GM12878 (cell line): ENCODE results near the gene NEK7. TPM values are rescaled to one million over a fixed set of nuclear protein-coding genes. Genes with fewer than 3 reads are reported as not detected.

Experiments used
- ATAC-seq: fragments of 200-7000 bp; cut with Tn5 transposase; 3 replicates; pipeline ENCODE4 v1.9.1; 2020; ENCODE audit warnings: mild to moderate bottlenecking, moderate library complexity
- BruUV-seq: library from RNA; stranded (reverse); fragments of 400-500 nt; replicated peaks from 2 replicates; lab custom pipeline; 2021; lab: Mats Ljungman, UMichigan
- CTCF ChIA-PET: fragments of 300-600 bp; sonication (Branson Sonifier 250); formaldehyde crosslinking; extraction: SDS; loops from one replicate; lab custom pipeline; 2021; ENCODE audit warnings: inconsistent platforms; lab: Yijun Ruan, JAX
- POLR2A ChIA-PET: fragments of 350-600 bp; formaldehyde crosslinking; extraction: SDS; loops from one replicate; lab custom pipeline; 2021; ENCODE audit warnings: inconsistent platforms; lab: Charles Lee
- RAD21 ChIA-PET: fragments of 300-600 bp; sonication (Branson Sonifier 250); formaldehyde crosslinking; loops from one replicate; lab custom pipeline; 2023; ENCODE audit warnings: antibody characterized with exemption; ENCODE audit not compliant: unreplicated experiment; lab: Charles Lee
- SMC1A ChIA-PET: fragments of 300-600 bp; sonication (Branson Sonifier 250); formaldehyde crosslinking; loops from one replicate; lab custom pipeline; 2023; ENCODE audit not compliant: unreplicated experiment, uncharacterized antibody; lab: Charles Lee
- DNase-seq: peaks from one replicate; pipeline ENCODE4 v3.0.0-alpha.2; 2011; ENCODE audit warnings: low read depth, low spot score
- FAIRE-seq: peaks from 3 replicates; lab custom pipeline; 2011; peaks lifted over from hg19 to GRCh38; lab: Jason Lieb, UNC
- H2AFZ ChIP-seq: 2 replicates; pipeline ENCODE4 v1.6.0; 2011; ENCODE audit warnings: low read depth, low read length, control low read depth; ENCODE audit not compliant: control insufficient read depth
- H3K27ac ChIP-seq: 2 replicates; pipeline ENCODE4 v1.5.1; 2011; ENCODE audit warnings: control low read depth; ENCODE audit not compliant: control insufficient read depth, insufficient read depth
- H3K27me3 ChIP-seq, 2 experiments: replicated peaks in 1 of 2; 2 replicates each; pipeline versions ENCODE4 v1.6.0 to v1.6.1; 2011; ENCODE audit warnings: low read length in 1 of 2; ENCODE audit not compliant: control insufficient read depth in 2 of 2, insufficient read depth in 2 of 2
- H3K36me3 ChIP-seq, 2 experiments: 2 replicates each; pipeline ENCODE4 v1.5.1; 2011; ENCODE audit warnings: low read length in 1 of 2; ENCODE audit not compliant: control insufficient read depth in 2 of 2, insufficient read depth in 2 of 2
- H3K4me1 ChIP-seq: 2 replicates; pipeline ENCODE4 v1.6.1; 2011; ENCODE audit warnings: mild to moderate bottlenecking, low read length, moderate library complexity, mixed read lengths; ENCODE audit not compliant: control insufficient read depth, insufficient read depth
- H3K4me2 ChIP-seq: 2 replicates; pipeline ENCODE4 v1.6.0; 2011; ENCODE audit warnings: control low read depth; ENCODE audit not compliant: control insufficient read depth, insufficient read depth
- H3K4me3 ChIP-seq: fragments of 200-600 bp; sonication (generic); 2 replicates; pipeline ENCODE4 v1.5.1; 2016
- H3K79me2 ChIP-seq: 2 replicates; pipeline ENCODE4 v1.6.0; 2011; ENCODE audit warnings: low read length; ENCODE audit not compliant: control insufficient read depth, insufficient read depth
- H3K9ac ChIP-seq: 2 replicates; pipeline ENCODE4 v1.8.0; 2011; ENCODE audit warnings: low read length, control low read depth, mixed read lengths; ENCODE audit not compliant: control insufficient read depth, insufficient read depth
- H3K9me3 ChIP-seq: replicated peaks from 3 replicates; pipeline ENCODE4 v1.5.1; 2011; ENCODE audit warnings: mild to moderate bottlenecking, low read length; ENCODE audit not compliant: control insufficient read depth, insufficient read depth
- H4K20me1 ChIP-seq: 2 replicates; pipeline ENCODE4 v1.6.0; 2011; ENCODE audit not compliant: control insufficient read depth, insufficient read depth
- BRCA1 ChIP-seq: IDR thresholded peaks from 2 replicates; pipeline ENCODE4 v1.6.1; 2011; ENCODE audit warnings: low read depth, low read length, improper control_type of control experiment
- CREM ChIP-seq: IDR thresholded peaks from 2 replicates; pipeline ENCODE4 v1.6.1; 2014; ENCODE audit warnings: antibody characterized with exemption, low read depth
- FOXK2 ChIP-seq: fragments of 450-650 bp; IDR thresholded peaks from 2 replicates; pipeline ENCODE4 v1.6.1; 2017; ENCODE audit warnings: mild to moderate bottlenecking, moderate library complexity
- HCFC1 ChIP-seq: fragments of 150-350 bp; IDR thresholded peaks from 2 replicates; pipeline ENCODE4 v1.6.1; 2014; ENCODE audit warnings: low read length
- IKZF1 ChIP-seq: fragments of 450-650 bp; conservative IDR thresholded peaks from 2 replicates; pipeline ENCODE4 v1.6.1; 2017; ENCODE audit warnings: antibody characterized with exemption, mild to moderate bottlenecking
- LARP7 ChIP-seq: fragments of 450-650 bp; IDR thresholded peaks from 2 replicates; pipeline ENCODE4 v1.6.1; 2017; ENCODE audit warnings: mild to moderate bottlenecking
- MEF2A ChIP-seq: IDR thresholded peaks from 2 replicates; pipeline ENCODE4 v1.6.1; 2011; ENCODE audit warnings: low read depth, mild to moderate bottlenecking, low read length, moderate library complexity; ENCODE audit not compliant: insufficient read depth
- RUNX3 ChIP-seq: IDR thresholded peaks from 2 replicates; pipeline ENCODE4 v1.6.1; 2012; ENCODE audit warnings: low read length, inconsistent platforms
- STAT3 ChIP-seq: IDR thresholded peaks from 2 replicates; pipeline ENCODE4 v1.6.1; 2011; ENCODE audit warnings: low read depth, low read length, improper control_type of control experiment
- TARDBP ChIP-seq: IDR thresholded peaks from 2 replicates; pipeline ENCODE4 v1.6.1; 2016; ENCODE audit warnings: borderline replicate concordance
- TCF12 ChIP-seq: IDR thresholded peaks from 2 replicates; pipeline ENCODE4 v1.6.1; 2011; ENCODE audit warnings: low read depth, mild to moderate bottlenecking, low read length
- TCF3 ChIP-seq: IDR thresholded peaks from 2 replicates; pipeline ENCODE4 v1.6.1; 2012; ENCODE audit warnings: low read depth, mild to moderate bottlenecking, low read length, borderline replicate concordance; ENCODE audit not compliant: insufficient read depth
- ZNF622 ChIP-seq: fragments of 450-650 bp; IDR thresholded peaks from 2 replicates; pipeline ENCODE4 v1.6.1; 2017; ENCODE audit warnings: mild to moderate bottlenecking, inconsistent platforms
- ZSCAN29 ChIP-seq: fragments of 450-650 bp; IDR thresholded peaks from 2 replicates; pipeline ENCODE4 v1.6.1; 2017; ENCODE audit warnings: mild to moderate bottlenecking, moderate library complexity
- WGBS: methylation state at CpG from one replicate; pipeline ENCODE4 v1.1.6; 2016; ENCODE audit warnings: low lambda C conversion rate; ENCODE audit not compliant: insufficient replicate concordance, insufficient coverage; ENCODE audit errors: missing lambda C conversion rate; 5-methylcytosine and 5-hydroxymethylcytosine counted together
- in situ Hi-C: fragments of 300-500 bp; cut with MboI; formaldehyde crosslinking; loops from 9 replicates; pipeline ENCODE4 v1.14.3; 2018; ENCODE audit warnings: mixed read lengths
- intact Hi-C: fragments of 100-400 bp; cut with micrococcal nuclease; formaldehyde crosslinking; loops from one replicate; pipeline ENCODE4 v1.14.2; 2022; ENCODE audit not compliant: unreplicated experiment
- polyA plus RNA-seq, 11 experiments: library from polyadenylated mRNA; depleted of rRNA in 4 of 11; unstranded in 6 of 11; stranded (reverse) in 5 of 11; fragments of >200 nt; fragmentation: Nextera tagmentation in 4 of 11; fragmentation: Illumina TruSeq in 1 of 11; extraction: Ambion mirVana in 4 of 11; extraction: Trizol in 1 of 11; gene quantifications; 1 replicate in 1 of 11; 2 replicates in 10 of 11; pipeline versions ENCODE4 v1.2.1 to v1.2.3, GENCODE V29; 2011 to 2016; ENCODE audit warnings: inconsistent platforms in 2 of 11, missing spikeins in 2 of 11, low read depth in 1 of 11
- total RNA-seq, 4 experiments: library from RNA; depleted of rRNA in 3 of 4; stranded (reverse); fragments of >200 nt in 3 of 4; fragmentation: Illumina TruSeq in 1 of 4; extraction: Trizol in 1 of 4; gene quantifications; 2 replicates each; pipeline versions ENCODE4 v1.2.1 to v1.2.3, GENCODE V29; 2013 to 2021
- TF ChIP-seq, protein P1 (sequence below): IDR thresholded peaks from 2 replicates; pipeline ENCODE4 v1.6.1; 2012; ENCODE audit warnings: low read depth, low read length, improper control_type of control experiment
- TF ChIP-seq, protein P2 (sequence below): fragments of 450-650 bp; IDR thresholded peaks from 2 replicates; pipeline ENCODE4 v1.6.1; 2017; ENCODE audit warnings: mild to moderate bottlenecking, low read depth, inconsistent platforms; ENCODE audit not compliant: poor library complexity, severe bottlenecking
- TF ChIP-seq, protein P3 (sequence below): IDR thresholded peaks from 2 replicates; pipeline ENCODE4 v1.6.1; 2011; ENCODE audit warnings: low read depth, low read length, improper control_type of control experiment, borderline replicate concordance

The NEK7 gene
- total and polyA plus RNA-seq, 10 of the 15 experiments (the other 5 are each of a cell fraction or from before 2014, with no cell fraction given) = 9.4 to 77.7 (median 24.0) TPM

DNA sequence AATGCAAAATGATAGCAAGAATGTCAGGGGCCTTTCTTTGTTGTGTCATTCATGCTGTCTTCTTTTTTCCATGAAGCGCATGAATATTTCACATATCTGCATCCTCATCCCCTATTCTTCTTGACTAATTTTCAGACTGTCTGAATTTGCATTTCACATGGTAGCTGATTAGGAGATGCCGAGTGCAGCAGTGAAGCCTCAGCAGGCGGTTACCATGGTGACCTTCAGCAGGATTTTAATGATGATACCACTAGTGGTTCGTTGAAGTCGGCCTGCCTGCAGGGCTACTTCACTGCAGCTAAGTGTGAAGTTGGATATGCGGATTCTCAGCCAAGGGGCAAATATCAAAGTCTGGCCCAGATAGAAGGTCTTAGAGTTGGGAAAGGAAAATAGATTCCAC lies 141.8 kb downstream of the NEK7 start (continued):
- no peak for TF ChIP-seq ZSCAN29
- TF ChIP-seq, all 136 proteins: peak for 0

DNA sequence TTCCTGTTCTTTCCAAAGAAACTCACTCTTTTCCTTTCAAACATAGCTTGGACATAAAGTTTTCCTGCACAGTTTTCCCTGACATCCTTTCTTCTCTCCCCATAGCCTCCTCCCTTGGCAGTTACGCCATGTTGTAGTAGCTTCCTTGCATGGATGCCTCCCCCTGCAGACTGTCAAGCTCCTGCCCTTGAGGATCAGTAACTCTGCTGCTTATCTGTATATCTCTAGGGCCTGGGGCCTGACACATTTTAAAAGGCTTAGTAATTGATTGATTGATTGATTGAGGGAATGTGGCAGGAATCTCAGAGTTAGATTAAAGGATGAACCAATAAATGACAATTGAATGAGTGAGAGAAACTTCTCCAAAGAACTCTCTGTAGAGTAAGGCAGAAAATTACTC lies 143.7 kb downstream of the NEK7 start:
- POLR2A ChIA-PET = no interaction called here
- H2AFZ ChIP-seq = no peak overlapping the region
- CTCF ChIA-PET = interaction anchor here (0.8 kb wide), 1 partner anchor 277 kb away, joined by 4 read pairs; no protein-coding TSS in a partner anchor
- TF ChIP-seq TCF3 (no peak), IKZF1 (no peak), FOXK2 (no peak), HCFC1 (no peak), RUNX3 (no peak), STAT3 (no peak), BRCA1 (no peak), CREM (no peak), MEF2A (no peak), TARDBP (no peak), ZNF622 (no peak), LARP7 (no peak), TCF12 (no peak)
- TF ChIP-seq, protein P1, sequence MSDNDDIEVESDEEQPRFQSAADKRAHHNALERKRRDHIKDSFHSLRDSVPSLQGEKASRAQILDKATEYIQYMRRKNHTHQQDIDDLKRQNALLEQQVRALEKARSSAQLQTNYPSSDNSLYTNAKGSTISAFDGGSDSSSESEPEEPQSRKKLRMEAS = no peak
- TF ChIP-seq, protein P2, sequence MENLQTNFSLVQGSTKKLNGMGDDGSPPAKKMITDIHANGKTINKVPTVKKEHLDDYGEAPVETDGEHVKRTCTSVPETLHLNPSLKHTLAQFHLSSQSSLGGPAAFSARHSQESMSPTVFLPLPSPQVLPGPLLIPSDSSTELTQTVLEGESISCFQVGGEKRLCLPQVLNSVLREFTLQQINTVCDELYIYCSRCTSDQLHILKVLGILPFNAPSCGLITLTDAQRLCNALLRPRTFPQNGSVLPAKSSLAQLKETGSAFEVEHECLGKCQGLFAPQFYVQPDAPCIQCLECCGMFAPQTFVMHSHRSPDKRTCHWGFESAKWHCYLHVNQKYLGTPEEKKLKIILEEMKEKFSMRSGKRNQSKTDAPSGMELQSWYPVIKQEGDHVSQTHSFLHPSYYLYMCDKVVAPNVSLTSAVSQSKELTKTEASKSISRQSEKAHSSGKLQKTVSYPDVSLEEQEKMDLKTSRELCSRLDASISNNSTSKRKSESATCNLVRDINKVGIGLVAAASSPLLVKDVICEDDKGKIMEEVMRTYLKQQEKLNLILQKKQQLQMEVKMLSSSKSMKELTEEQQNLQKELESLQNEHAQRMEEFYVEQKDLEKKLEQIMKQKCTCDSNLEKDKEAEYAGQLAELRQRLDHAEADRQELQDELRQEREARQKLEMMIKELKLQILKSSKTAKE = no peak
- TF ChIP-seq, protein P3, sequence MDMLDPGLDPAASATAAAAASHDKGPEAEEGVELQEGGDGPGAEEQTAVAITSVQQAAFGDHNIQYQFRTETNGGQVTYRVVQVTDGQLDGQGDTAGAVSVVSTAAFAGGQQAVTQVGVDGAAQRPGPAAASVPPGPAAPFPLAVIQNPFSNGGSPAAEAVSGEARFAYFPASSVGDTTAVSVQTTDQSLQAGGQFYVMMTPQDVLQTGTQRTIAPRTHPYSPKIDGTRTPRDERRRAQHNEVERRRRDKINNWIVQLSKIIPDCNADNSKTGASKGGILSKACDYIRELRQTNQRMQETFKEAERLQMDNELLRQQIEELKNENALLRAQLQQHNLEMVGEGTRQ = no peak
- in situ Hi-C loops (no loop called here), intact Hi-C loops (no loop called here)
- SMC1A ChIA-PET = interaction anchor here (0.5 to 2.7 kb wide), 4 partner anchors 11 to 476 kb away, joined by 3 to 12 read pairs (median 4); no protein-coding TSS in a partner anchor
- H3K79me2 ChIP-seq = no peaks in the 10 kb centered on the region
- 100% methylated on average over 1 of the region's 1 CpG for WGBS
- no peaks in the 10 kb centered on the region for H3K9me3 ChIP-seq
- FAIRE-seq (no peak), DNase-seq (no peak), ATAC-seq (no peak)
- no peak overlapping the region for H3K4me3 ChIP-seq
- RAD21 ChIA-PET = no interaction called here
- no peak overlapping the region for H3K4me2 ChIP-seq
- no peaks in the 10 kb centered on the region for H3K27me3 ChIP-seq
- no TSS peak for BruUV-seq
- H3K4me1 ChIP-seq = no peaks in the 10 kb centered on the region
- H3K36me3 ChIP-seq = no peaks in the 10 kb centered on the region; a peak in 1 of 4 replicates
- no peak overlapping the region for H3K27ac ChIP-seq
- H3K9ac ChIP-seq = no peak overlapping the region
- H4K20me1 ChIP-seq = no peaks in the 10 kb centered on the region
